Measurements from ENCODE around the gene MRPL20.

Gene MRPL20

DNA sequence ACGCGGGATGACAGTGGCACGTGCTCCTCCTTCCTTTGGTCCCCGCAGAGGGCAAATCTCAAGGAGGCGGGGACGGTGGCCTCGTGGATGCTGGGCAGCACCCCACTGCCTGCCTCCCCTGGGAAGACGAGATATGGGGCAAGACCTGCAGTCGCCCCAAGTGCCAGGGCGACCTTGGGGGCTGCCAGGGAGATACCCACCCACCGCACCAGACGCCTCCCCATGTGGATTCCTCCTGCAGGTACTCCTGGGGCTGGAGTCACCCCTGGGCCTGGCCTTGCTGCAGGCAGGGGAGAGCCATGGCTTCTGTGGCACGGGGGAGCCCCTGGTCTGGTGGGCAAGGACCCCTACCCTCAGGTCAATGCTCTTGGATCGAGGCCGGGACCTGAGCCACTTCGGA is 26.2 kb downstream of the MRPL20 start:
- POLR2A ChIA-PET (ENCODE audit: low non-redundant PET) = no interaction called here
- peak overlapping the region; percentile 17; the same call in 1 of the 2 replicates for H3K27ac ChIP-seq
- TF ChIP-seq, protein P1, sequence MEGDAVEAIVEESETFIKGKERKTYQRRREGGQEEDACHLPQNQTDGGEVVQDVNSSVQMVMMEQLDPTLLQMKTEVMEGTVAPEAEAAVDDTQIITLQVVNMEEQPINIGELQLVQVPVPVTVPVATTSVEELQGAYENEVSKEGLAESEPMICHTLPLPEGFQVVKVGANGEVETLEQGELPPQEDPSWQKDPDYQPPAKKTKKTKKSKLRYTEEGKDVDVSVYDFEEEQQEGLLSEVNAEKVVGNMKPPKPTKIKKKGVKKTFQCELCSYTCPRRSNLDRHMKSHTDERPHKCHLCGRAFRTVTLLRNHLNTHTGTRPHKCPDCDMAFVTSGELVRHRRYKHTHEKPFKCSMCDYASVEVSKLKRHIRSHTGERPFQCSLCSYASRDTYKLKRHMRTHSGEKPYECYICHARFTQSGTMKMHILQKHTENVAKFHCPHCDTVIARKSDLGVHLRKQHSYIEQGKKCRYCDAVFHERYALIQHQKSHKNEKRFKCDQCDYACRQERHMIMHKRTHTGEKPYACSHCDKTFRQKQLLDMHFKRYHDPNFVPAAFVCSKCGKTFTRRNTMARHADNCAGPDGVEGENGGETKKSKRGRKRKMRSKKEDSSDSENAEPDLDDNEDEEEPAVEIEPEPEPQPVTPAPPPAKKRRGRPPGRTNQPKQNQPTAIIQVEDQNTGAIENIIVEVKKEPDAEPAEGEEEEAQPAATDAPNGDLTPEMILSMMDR (conservative IDR thresholded peaks at IDR 0.05; ENCODE audit: low read depth) = no peak
- CTCF ChIA-PET = no interaction called here
- DNase-seq (ENCODE audit: low spot score) = no peak

GRCh38 chr1:1377540-1378205 is 29.4 kb downstream of the MRPL20 start:
- ChIA-PET POLR2A (ENCODE audit: low non-redundant PET) (no interaction called here), CTCF (interaction anchor here (0.7 kb wide), 2 partner anchors 20 kb away, joined by 5 to 7 read pairs; no protein-coding TSS in a partner anchor)
- no peak for DNase-seq (ENCODE audit: low spot score)
- TF ChIP-seq, protein P1 (conservative IDR thresholded peaks at IDR 0.05; ENCODE audit: low read depth) = no peak
- H3K27ac ChIP-seq = peak overlapping the region; percentile 90

DNA sequence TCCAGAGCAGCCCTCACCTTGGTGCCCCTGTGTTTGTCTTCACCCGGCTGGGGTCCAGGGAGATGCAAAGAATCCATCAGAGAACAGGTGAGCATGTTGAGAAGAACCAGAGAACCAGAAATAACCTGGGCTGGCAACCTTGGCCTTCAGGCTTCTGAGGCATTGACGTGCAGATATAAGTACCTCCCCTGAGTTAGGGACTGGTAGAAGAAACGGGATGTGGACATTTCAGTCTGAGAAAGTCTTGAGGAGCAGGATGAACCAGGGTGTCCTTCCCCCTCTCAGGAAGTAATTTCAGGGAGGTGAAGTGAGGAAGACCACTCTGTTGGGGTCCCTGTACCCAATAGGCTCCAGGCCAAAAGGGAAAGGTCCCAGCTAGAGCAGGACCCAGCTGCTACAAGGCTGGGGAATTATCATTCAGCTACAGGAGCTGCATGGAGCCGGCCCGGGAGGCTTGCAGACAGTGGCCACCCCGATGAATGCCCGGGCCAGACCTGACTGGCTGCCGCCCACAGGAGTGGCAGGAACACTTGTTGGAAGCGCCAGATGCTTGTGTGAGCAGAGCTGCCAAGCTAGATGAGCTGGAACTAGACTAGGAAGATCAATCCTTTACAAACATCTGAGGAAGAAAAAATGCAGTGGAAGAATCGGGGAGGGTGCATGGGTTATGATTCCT is 30.4 kb downstream of the MRPL20 start:
- CTCF ChIA-PET = interaction anchor here (0.7 to 1.1 kb wide), 2 partner anchors 21 to 128 kb away, joined by 3 to 5 read pairs; no protein-coding TSS in a partner anchor
- peak overlapping the region; percentile 90 for H3K27ac ChIP-seq
- DNase-seq (ENCODE audit: low spot score) = no peak
- POLR2A ChIA-PET (ENCODE audit: low non-redundant PET) = no interaction called here
- TF ChIP-seq, protein P1 (conservative IDR thresholded peaks at IDR 0.05; ENCODE audit: low read depth) = no peak

GRCh38 chr1:1374929-1375662 is 32.0 kb downstream of the MRPL20 start, which contains the start of gene AURKAIP1:
AURKAIP1 (minus strand) TSS chr1:1375207; CDS start chr1:1374756, 451 bp downstream.
- TF ChIP-seq, protein P1 (conservative IDR thresholded peaks at IDR 0.05; ENCODE audit: low read depth) = no peak
- CTCF ChIA-PET = interaction anchor here (0.6 to 1.8 kb wide), 3 partner anchors 15 to 130 kb away, joined by 3 to 6 read pairs (median 4); no protein-coding TSS in a partner anchor
- peak; percentile 99 for DNase-seq (ENCODE audit: low spot score)
- H3K27ac ChIP-seq = peak within 1 kb of the TSS; percentile 90
- POLR2A ChIA-PET (ENCODE audit: low non-redundant PET) = interaction anchor here (0.7 to 1.1 kb wide), 5 partner anchors 24 to 66 kb away, joined by 3 to 4 read pairs (median 4); partner anchors contain the start of gene CCNL2

- no peak for DNase-seq (ENCODE audit: low spot score)
- ChIA-PET CTCF (interaction anchor here (0.6 to 1.8 kb wide), 2 partner anchors 26 to 165 kb away, joined by 3 to 6 read pairs; no protein-coding TSS in a partner anchor), POLR2A (ENCODE audit: low non-redundant PET) (interaction anchor here (0.6 kb wide), 1 partner anchor 166 kb away, joined by 3 read pairs; no protein-coding TSS in a partner anchor)
- TF ChIP-seq, protein P1 (conservative IDR thresholded peaks at IDR 0.05; ENCODE audit: low read depth) = no peak
- peak overlapping the region; percentile 90 for H3K27ac ChIP-seq
Measured at GRCh38 chr1:1374589-1374928, 32.5 kb downstream of the MRPL20 start.

Measured in RWPE1 (cell line).